GM23338 (cell line): ENCODE data around the gene ZNF787. TPM values are rescaled to one million over a fixed set of nuclear protein-coding genes. Genes with fewer than 3 reads are reported as not detected.

Source experiments
- ATAC-seq: fragments of 200-7000 bp; cut with Tn5 transposase; 3 replicates; pipeline ENCODE4 v1.9.1; 2020
- DNase-seq: peaks from one replicate; pipeline ENCODE4 v3.0.0-alpha.2; 2015; ENCODE audit warnings: low spot score
- H2AFZ ChIP-seq: fragments of 200-600 bp; sonication (generic); 2 replicates; pipeline ENCODE4 v1.8.0; 2016; ENCODE audit warnings: antibody characterized with exemption, mild to moderate bottlenecking, moderate library complexity
- H3F3A ChIP-seq: fragments of 200-600 bp; sonication (generic); replicated peaks from 2 replicates; pipeline ENCODE4 v1.8.0; 2017; ENCODE audit warnings: antibody characterized with exemption, mixed run types, low read depth
- H3K27ac ChIP-seq: fragments of 200-600 bp; sonication (generic); 2 replicates; pipeline ENCODE4 v1.6.1; 2016; ENCODE audit warnings: low read depth
- H3K27me3 ChIP-seq: fragments of 200-600 bp; sonication (generic); 2 replicates; pipeline ENCODE4 v1.8.0; 2016; ENCODE audit warnings: mild to moderate bottlenecking, mixed run types, moderate library complexity; ENCODE audit not compliant: insufficient read depth
- H3K36me3 ChIP-seq: fragments of 200-600 bp; sonication (generic); 2 replicates; pipeline ENCODE4 v1.8.0; 2016; ENCODE audit warnings: mild to moderate bottlenecking; ENCODE audit not compliant: insufficient read depth
- H3K4me1 ChIP-seq: fragments of 200-600 bp; sonication (generic); 2 replicates; pipeline ENCODE4 v1.8.0; 2016; ENCODE audit warnings: mild to moderate bottlenecking, moderate library complexity; ENCODE audit not compliant: insufficient read depth
- H3K4me2 ChIP-seq: fragments of 200-600 bp; sonication (generic); 2 replicates; pipeline ENCODE4 v1.7.1; 2017; ENCODE audit warnings: mixed run types
- H3K4me3 ChIP-seq: fragments of 200-600 bp; sonication (generic); 2 replicates; pipeline ENCODE4 v1.6.1; 2016; ENCODE audit warnings: mixed run types
- H3K79me2 ChIP-seq: fragments of 200-600 bp; sonication (generic); replicated peaks from 2 replicates; pipeline ENCODE4 v1.8.0; 2017; ENCODE audit warnings: mild to moderate bottlenecking; ENCODE audit not compliant: insufficient read depth
- H3K9me2 ChIP-seq: fragments of 200-600 bp; sonication (generic); 2 replicates; pipeline ENCODE4 v1.8.0; 2017; ENCODE audit not compliant: insufficient read depth
- H4K20me1 ChIP-seq: fragments of 200-600 bp; sonication (generic); replicated peaks from 2 replicates; pipeline ENCODE4 v1.8.0; 2017; ENCODE audit warnings: mild to moderate bottlenecking; ENCODE audit not compliant: insufficient read depth
- H3K27ac Mint-ChIP-seq: 2 replicates; pipeline ENCODE4 v1.8.0; 2020; ENCODE audit warnings: inconsistent platforms, mild to moderate bottlenecking, moderate library complexity, mixed read lengths
- H3K27me3 Mint-ChIP-seq: 3 replicates; pipeline ENCODE4 v1.8.0; 2022; ENCODE audit warnings: low read depth, mild to moderate bottlenecking, moderate library complexity, mixed read lengths, inconsistent platforms; ENCODE audit not compliant: insufficient read depth, poor library complexity
- H3K36me3 Mint-ChIP-seq: 3 replicates; pipeline ENCODE4 v1.8.0; 2021; ENCODE audit warnings: low read depth, mild to moderate bottlenecking, inconsistent platforms, moderate library complexity, mixed read lengths
- H3K4me1 Mint-ChIP-seq: 3 replicates; pipeline ENCODE4 v1.8.0; 2020; ENCODE audit warnings: mild to moderate bottlenecking, inconsistent platforms, mixed read lengths
- H3K4me3 Mint-ChIP-seq: 3 replicates; pipeline ENCODE4 v1.8.0; 2021; ENCODE audit warnings: moderate library complexity, mild to moderate bottlenecking, inconsistent platforms, mixed read lengths
- H3K9me3 Mint-ChIP-seq: 3 replicates; pipeline ENCODE4 v1.8.0; 2020; ENCODE audit warnings: moderate library complexity, mild to moderate bottlenecking, inconsistent platforms, mixed read lengths
- CREB1 ChIP-seq: fragments of 250-450 bp; sonication (Bioruptor Pico); IDR thresholded peaks from 2 replicates; pipeline ENCODE4 v1.5.0; 2020; ENCODE audit warnings: low read depth, mild to moderate bottlenecking, moderate library complexity
- ETS1 ChIP-seq: IDR thresholded peaks from 2 replicates; pipeline ENCODE4 v1.6.1; 2016; ENCODE audit warnings: antibody characterized with exemption
- EZH2 ChIP-seq: fragments of 200-600 bp; sonication (generic); IDR thresholded peaks from one replicate; pipeline ENCODE4 v1.8.0; 2017; ENCODE audit warnings: antibody characterized with exemption, mild to moderate bottlenecking, low read depth; ENCODE audit not compliant: unreplicated experiment
- EZH2phosphoT487 ChIP-seq: fragments of 200-600 bp; sonication (generic); IDR thresholded peaks from one replicate; pipeline ENCODE4 v1.8.1; 2018; ENCODE audit warnings: antibody characterized with exemption; ENCODE audit not compliant: unreplicated experiment
- NANOG ChIP-seq: IDR thresholded peaks from 2 replicates; pipeline ENCODE4 v1.6.1; 2016; ENCODE audit warnings: antibody characterized with exemption, borderline replicate concordance
- POLR2AphosphoS5 ChIP-seq: IDR thresholded peaks from 2 replicates; pipeline ENCODE4 v1.6.1; 2016; ENCODE audit warnings: antibody characterized with exemption, low read depth
- ZNF114 ChIP-seq: fragments of 250-450 bp; sonication (Bioruptor Pico); IDR thresholded peaks from 2 replicates; pipeline ENCODE4 v1.5.0; 2020; ENCODE audit warnings: mild to moderate bottlenecking, moderate library complexity
- ZNF331 ChIP-seq: fragments of 250-450 bp; sonication (Bioruptor Pico); IDR thresholded peaks from 2 replicates; pipeline ENCODE4 v1.5.0; 2020; ENCODE audit warnings: low read depth, mild to moderate bottlenecking, moderate library complexity
- ZNF462 ChIP-seq: fragments of 250-450 bp; sonication (Bioruptor Pico); IDR thresholded peaks from 2 replicates; pipeline ENCODE4 v1.5.0; 2020; ENCODE audit warnings: mild to moderate bottlenecking, moderate library complexity
- polyA plus RNA-seq: library from polyadenylated mRNA; unstranded; fragments of >200 nt; fragmentation: Nextera tagmentation; extraction: Ambion mirVana; gene quantifications from 2 replicates; pipeline ENCODE4 v1.2.1, GENCODE V29; 2016
- total RNA-seq: library from RNA; depleted of rRNA; stranded (reverse); fragments of >200 nt; shearing (Covaris generic); gene quantifications from 2 replicates; pipeline ENCODE4 v1.2.3, GENCODE V29; 2014

ZNF787 gene
- total and polyA plus RNA-seq, 2 experiments from 2014 or later: 12.5 to 44.6 TPM

GRCh38 chr19:56113074-56113632 lies 7.9 kb downstream of the ZNF787 start (continued):
- TF ChIP-seq ZNF462 (CRISPR knock-in tag) (no peak), NANOG (no peak), CREB1 (CRISPR knock-in tag) (no peak), ZNF331 (CRISPR knock-in tag) (no peak)

GRCh38 chr19:56112313-56112709 lies 8.8 kb downstream of the ZNF787 start:
- peak overlapping the region; percentile 61 for H3K27ac Mint-ChIP-seq
- Histone ChIP-seq H3K4me3 (no peak overlapping the region), H3K79me2 (peaks cover 96% of the 10 kb centered on the region), H3K27me3 (no peaks in the 10 kb centered on the region), H3K4me1 (peaks cover 57% of the 10 kb centered on the region), H3K4me2 (no peak overlapping the region), H3K36me3 (no peaks in the 10 kb centered on the region), H4K20me1 (peaks cover 48% of the 10 kb centered on the region), H3K27ac (no peak overlapping the region), H3F3A (no peaks in the 10 kb centered on the region), H3K9me2 (no peaks in the 10 kb centered on the region), H2AFZ (no peak overlapping the region)
- DNase-seq: no peak
- H3K4me3 Mint-ChIP-seq: peak overlapping the region; percentile 46
- peaks cover 7% of the 10 kb centered on the region; the same call in 1 of the 3 replicates for H3K36me3 Mint-ChIP-seq
- H3K9me3 Mint-ChIP-seq: no peaks in the 10 kb centered on the region; the same call in 2 of the 3 replicates
- ATAC-seq: no peak
- peaks cover 72% of the 10 kb centered on the region for H3K4me1 Mint-ChIP-seq
- peaks cover 34% of the 10 kb centered on the region for H3K27me3 Mint-ChIP-seq
- TF ChIP-seq ZNF462 (CRISPR knock-in tag) (no peak), EZH2phosphoT487 (no peak), ETS1 (no peak), NANOG (no peak), EZH2 (no peak), POLR2AphosphoS5 (no peak), ZNF114 (no peak)
